UCSD-AML1 (cell line): ENCODE measurements around the gene TEX54.
"Not testable (repeated sequence)": the region's sequence is repeated elsewhere in the genome, so short reads cannot be mapped to it uniquely, and the experiment has no call there.

Source experiments
- DNase-seq: peaks from one replicate; lab custom pipeline; 2025; ENCODE audit not compliant: unreplicated experiment; lab: John Stamatoyannopoulos, UW

Gene TEX54

GRCh38 chr11:62835336-62835735 lies 2.7 kb upstream of the TEX54 start:
- DNase-seq: no peak

- peak; percentile 98 for DNase-seq
Observed at GRCh38 chr11:62831520-62832335, 913 bp downstream of the TEX54 start, which contains the start of gene STX5. Gene STX5 (minus strand): TSS chr11:62832051. CDS start chr11:62831243, 808 bp downstream.

GRCh38 chr11:62830904-62831519 lies 1.6 kb downstream of the TEX54 start:
- DNase-seq: no peak

- not testable (repeated sequence) for DNase-seq
Observed at GRCh38 chr11:62828130-62828529, 4.5 kb downstream of the TEX54 start.

- no peak for DNase-seq
Observed at GRCh38 chr11:62823677-62824076, 9.0 kb downstream of the TEX54 start.

- no peak for DNase-seq
Observed at GRCh38 chr11:62817129-62817528, 15.5 kb downstream of the TEX54 start.

- no peak for DNase-seq
Observed at GRCh38 chr11:62816557-62816956, 16.1 kb downstream of the TEX54 start.

- DNase-seq: no peak
Observed at GRCh38 chr11:62811659-62812058, 21.0 kb downstream of the TEX54 start.

- no peak for DNase-seq
Observed at GRCh38 chr11:62810748-62811147, 21.9 kb downstream of the TEX54 start.

- peak; percentile 59 for DNase-seq
Observed at GRCh38 chr11:62806611-62807121, 26.0 kb downstream of the TEX54 start.

- DNase-seq: peak; percentile 34
Observed at GRCh38 chr11:62805961-62806441, 26.6 kb downstream of the TEX54 start.

- peak; percentile 96 for DNase-seq
Observed at GRCh38 chr11:62805076-62805892, 27.4 kb downstream of the TEX54 start, which contains the start of gene NXF1. Gene NXF1 (minus strand): TSS chr11:62805440. CDS start chr11:62805356, 84 bp downstream.

GRCh38 chr11:62804310-62805075 lies 28.1 kb downstream of the TEX54 start:
- DNase-seq: no peak

- DNase-seq: no peak
Observed at GRCh38 chr11:62801071-62801470, 31.6 kb downstream of the TEX54 start.

GRCh38 chr11:62799486-62799885 lies 33.2 kb downstream of the TEX54 start:
- no peak for DNase-seq

- DNase-seq: no peak
Observed at GRCh38 chr11:62796281-62796680, 36.4 kb downstream of the TEX54 start.

- no peak for DNase-seq
Observed at GRCh38 chr11:62794201-62794775, 38.4 kb downstream of the TEX54 start.

- peak; percentile 36 for DNase-seq
Observed at GRCh38 chr11:62792202-62792575, 40.5 kb downstream of the TEX54 start.

GRCh38 chr11:62791501-62792201 lies 41.0 kb downstream of the TEX54 start, which contains the start of gene TMEM223:
Gene TMEM223 (minus strand): TSS chr11:62792006. CDS start chr11:62791994, 12 bp downstream.
- DNase-seq: peak; percentile 88
